ENCODE results near the gene EPHA10.

- TF ChIP-seq CTCF (IDR thresholded peaks at IDR 0.05) (no peak), POLR2A (IDR thresholded peaks at IDR 0.05) (no peak), POLR2AphosphoS5 (IDR thresholded peaks at IDR 0.05) (no peak)
These were observed 29.0 kb upstream of the EPHA10 start, which contains the start of gene MANEAL for GRCh38 chr1:37793773-37794371.
